Measurements from ENCODE around the gene CCDC80. TPM values are rescaled to one million over a fixed set of nuclear protein-coding genes. Genes with fewer than 3 reads are reported as not detected.
"Not testable (repeated sequence)": the region's sequence is repeated elsewhere in the genome, so short reads cannot be mapped to it uniquely, and the experiment has no call there.

Gene CCDC80
- total RNA-seq, 1 donor from 2014 or later: 67.8 TPM

DNA sequence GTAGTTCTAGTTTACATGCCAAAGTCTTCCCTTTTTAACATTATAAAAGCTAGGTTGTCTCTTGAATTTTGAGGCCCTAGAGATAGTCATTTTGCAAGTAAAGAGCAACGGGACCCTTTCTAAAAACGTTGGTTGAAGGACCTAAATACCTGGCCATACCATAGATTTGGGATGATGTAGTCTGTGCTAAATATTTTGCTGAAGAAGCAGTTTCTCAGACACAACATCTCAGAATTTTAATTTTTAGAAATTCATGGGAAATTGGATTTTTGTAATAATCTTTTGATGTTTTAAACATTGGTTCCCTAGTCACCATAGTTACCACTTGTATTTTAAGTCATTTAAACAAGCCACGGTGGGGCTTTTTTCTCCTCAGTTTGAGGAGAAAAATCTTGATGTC is 57.8 kb downstream of the CCDC80 start:
- DNase-seq (ENCODE audit: low spot score): no peak

DNA sequence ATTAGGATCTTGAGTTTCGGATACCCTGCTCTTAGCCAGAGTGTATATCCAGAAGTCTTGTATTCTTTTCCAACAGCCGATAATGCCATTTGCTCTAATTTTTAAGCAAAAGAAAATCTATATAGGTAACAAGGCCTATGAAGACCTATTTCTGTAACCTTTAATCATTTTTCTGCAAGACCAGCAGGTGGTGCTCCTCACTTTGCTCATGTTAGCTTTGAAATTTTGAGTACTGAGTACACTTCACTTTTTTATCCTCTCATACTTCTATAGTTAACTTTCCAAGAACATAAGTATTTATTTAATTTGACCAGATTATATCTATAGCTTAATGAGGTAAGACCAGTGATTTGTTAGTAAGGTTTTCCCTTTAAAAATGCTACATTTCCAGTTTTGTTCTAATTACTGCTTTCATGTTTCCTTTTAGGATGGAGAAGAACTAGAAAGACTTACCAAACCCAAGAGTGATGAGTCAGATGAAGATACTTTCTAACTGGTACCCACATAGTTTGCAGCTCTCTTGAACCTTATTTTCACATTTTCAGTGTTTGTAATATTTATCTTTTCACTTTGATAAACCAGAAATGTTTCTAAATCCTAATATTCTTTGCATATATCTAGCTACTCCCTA is 58.6 kb downstream of the CCDC80 start:
- DNase-seq (ENCODE audit: low spot score): no peak

DNA sequence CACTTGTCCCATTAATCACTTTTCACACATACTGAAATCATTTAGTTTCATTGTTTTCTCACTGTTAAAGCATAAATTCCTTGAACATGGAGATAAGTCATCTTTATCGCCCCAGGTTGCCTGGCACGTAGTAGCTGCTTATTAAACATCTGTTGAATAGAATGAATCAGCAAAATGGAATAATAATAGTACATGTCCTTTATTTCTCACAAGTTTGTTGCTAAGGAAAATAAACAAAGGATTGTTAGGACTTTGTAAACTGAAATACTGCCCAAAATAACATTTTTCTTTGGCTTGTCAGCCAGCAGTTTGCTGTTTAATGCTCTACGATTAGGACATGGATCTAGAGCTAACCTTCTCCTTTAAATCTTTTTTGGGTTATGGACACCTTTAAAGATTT is 61.2 kb downstream of the CCDC80 start:
- DNase-seq (ENCODE audit: low spot score): no peak

DNA sequence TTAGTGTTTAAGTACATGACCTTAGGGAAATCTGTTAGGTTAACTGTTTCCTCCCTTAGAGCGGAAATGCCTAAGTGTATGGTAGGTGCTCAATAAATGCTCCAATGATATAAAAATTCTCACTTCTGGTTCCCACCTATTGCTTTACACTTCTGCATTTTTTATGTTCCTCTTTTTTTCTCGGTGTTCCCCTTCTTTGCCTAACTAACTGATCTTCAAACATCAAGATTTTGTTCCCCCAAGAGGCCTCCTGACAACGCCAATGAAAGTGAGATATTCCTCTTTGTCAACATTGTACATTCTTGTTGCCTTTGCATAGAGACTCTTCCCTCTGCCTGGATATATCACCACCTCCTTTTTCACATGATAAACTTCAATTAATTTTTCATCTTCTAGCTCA is 61.7 kb downstream of the CCDC80 start:
- DNase-seq (ENCODE audit: low spot score): no peak

DNA sequence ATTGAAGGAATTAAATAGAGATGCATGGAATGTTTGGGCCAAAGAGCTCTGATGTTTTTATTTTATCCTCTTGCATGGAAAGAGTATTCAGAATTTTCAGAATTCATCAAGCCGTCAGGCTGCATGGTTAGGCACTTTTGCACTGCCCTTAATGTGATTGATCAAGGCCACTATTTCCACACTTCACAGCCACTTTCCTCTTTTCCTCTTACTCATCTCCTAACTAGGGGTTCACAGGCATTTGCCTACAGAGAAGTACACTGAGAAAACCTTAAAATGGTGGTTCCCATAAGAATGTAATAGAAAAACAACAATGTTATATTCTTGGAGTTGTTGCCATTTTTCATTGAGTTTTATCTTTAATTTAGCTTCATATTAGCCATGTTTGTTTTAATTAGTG is 68.2 kb downstream of the CCDC80 start:
- DNase-seq (ENCODE audit: low spot score): no peak

DNA sequence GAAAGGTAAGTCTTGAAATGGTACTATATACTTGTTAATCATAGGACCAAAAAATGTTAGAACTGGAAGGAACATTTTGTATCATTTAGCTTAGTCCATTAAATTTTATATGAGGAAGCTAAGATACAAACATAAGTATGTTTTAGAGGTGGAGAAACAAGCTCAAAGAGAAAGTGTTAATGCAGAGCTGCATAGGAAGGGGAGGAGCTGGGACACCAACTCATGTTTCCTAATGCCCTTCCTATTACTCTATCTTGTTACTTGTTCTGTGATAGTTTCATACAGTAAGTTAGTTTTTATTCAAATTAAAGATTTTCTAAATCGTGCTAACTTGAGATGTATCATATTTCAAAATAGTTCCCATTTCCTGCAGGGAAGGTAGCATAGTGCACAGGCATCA is 71.7 kb downstream of the CCDC80 start:
- no peak for DNase-seq (ENCODE audit: low spot score)

DNA sequence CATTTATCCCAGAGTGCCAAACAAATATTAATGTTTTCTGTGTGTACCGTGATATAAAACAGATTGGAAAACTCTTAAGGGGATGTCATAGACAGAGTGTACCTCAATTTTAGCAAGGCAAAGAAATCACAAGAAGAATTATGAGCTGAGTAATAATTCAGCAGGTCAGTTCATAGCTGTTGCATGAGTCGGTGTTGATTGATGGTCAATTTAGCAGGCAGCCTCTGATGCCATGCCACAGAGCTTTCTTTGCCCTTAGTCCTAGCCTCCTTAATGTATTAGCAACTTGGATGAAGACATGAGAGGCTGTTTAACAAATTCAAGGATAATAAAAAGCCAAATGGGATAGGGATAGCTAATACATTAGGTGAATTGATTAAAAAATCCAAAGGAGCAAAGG is 72.3 kb downstream of the CCDC80 start:
- DNase-seq (ENCODE audit: low spot score): no peak

DNA sequence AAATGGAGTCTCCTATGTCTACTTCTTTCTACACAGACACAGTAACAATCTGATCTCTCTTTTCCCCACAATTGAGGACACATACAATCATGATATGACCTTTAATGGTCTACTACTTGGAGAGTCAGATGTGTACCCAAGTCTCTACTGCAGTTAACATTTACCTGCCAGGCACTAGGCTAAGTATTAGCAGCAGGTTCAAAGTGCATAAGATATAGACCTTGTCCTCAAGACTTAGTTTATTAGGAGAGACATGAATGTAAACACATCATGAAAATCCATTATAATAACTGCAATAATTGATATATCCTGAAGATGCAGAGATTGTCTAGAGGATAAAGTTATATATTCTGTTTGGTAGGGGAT is 76.0 kb downstream of the CCDC80 start:
- no peak for DNase-seq (ENCODE audit: low spot score)

DNA sequence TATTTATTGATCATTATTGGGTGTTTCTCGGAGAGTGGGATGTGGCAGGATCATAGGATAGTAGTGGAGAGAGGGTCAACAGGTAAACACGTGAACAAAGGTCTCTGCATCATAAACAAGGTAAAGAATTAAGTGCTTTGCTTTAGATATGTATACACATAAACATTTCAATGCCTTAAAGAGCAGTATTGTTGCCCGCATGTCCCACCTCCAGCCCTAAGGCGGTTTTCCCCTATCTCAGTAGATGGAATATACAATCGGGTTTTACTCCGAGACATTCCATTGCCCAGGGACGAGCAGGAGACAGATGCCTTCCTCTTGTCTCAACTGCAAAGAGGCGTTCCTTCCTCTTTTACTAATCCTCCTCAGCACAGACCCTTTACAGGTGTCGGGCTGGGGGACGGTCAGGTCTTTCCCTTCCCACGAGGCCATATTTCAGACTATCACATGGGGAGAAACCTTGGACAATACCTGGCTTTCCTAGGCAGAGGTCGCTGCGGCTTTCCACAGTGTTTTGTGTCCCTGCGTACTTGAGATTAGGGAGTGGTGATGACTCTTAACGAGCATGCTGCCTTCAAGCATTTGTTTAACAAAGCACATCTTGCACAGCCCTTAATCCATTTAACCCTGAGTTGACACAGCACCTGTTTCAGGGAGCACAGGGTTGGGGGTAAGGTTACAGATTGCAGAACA is 76.5 kb downstream of the CCDC80 start:
- not testable (repeated sequence) for DNase-seq (ENCODE audit: low spot score)

DNA sequence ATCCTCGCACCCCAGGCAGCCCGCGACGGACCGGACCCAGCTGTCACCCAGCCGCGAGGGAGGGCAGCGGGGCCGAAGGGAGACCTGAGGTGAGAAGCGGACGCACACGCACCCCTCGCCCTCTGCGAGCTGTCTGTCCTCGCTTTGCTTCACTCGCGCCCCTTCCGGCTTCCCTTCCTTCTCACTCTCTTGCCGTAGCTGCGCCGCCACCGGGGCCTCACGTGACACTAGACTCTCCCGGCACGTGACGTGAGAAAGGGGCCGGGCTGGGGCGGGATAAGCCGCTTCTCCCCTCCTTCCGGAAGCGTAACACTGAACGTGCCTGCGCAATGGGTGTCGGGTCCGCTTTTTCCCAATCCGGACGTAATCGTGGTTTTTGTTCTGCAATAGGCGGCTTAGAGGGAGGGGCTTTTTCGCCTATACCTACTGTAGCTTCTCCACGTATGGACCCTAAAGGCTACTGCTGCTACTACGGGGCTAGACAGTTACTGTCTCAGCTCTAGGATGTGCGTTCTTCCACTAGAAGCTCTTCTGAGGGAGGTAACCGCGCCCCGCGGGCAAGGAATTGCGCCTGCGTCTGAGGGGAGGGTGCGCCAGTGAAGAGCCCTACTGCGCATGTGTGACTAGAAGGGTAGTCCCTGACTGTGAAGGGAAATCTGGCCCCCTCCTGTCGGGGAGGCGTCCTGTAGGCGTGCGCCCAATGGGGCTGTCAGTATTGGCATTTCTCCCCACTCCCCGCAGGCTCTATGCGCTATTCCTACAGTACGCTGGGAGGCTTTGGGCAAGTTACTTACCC is 79.0 kb downstream of the CCDC80 start, which contains the start of the genes ATG3 and SLC35A5:
ATG3 (minus strand) TSS at position 229 of the 796 bp plus-strand sequence. CDS start 434 bp downstream, outside the sequence.
SLC35A5 (plus strand) TSS at position 312 of the 796 bp plus-strand sequence. CDS start 1,359 bp downstream, outside the sequence.
- DNase-seq (ENCODE audit: low spot score): peak; percentile 99

DNA sequence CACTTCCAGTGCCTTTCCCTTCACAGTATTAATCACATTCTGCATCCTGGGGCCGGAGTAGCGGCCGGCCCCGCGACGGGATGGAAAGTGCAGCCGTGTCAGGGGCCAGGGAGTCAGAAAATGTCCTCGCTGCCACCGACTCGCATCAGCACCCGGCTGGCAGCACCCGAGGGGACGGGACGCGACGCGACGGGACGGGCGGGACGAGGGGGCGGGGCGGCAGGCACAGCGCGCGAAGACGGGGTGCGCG is 79.5 kb downstream of the CCDC80 start:
- DNase-seq (ENCODE audit: low spot score): no peak

DNA sequence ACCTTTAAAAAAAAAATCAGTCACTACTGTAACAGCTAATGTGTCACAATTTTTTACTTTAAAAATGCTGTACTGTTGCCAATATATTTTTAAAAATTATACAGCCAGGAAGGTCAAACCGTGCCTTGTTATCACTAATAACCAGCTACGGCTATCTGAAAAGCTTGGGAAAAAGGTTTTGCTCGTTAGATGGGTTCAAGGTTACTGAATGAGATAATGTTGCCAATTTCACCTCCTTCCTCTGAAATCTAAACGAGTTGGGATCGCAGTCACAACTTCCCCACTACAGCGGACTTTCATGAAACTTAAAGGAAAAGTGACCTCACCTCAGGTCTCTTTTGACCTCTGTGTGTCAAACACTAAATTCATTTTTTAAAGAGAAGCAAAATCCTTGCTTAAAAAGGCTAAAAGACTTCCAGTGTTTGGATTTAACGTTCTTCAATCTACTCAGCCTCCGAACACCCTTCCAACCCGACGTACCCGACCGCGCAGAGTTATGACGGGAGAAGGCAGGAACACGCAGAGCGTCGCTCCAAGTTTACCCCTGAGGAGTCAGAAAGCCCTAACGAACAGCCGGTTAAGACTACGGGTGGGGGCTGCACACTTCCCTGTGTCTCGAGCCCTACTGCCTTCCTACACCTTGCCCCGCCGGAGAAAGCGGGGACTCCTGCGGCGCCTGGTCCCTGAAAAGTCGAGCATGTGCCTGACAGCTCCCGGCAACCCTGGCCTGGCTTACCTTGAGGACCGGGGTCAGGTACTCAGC is 80.0 kb downstream of the CCDC80 start:
- peak; percentile 50 for DNase-seq (ENCODE audit: low spot score)

DNA sequence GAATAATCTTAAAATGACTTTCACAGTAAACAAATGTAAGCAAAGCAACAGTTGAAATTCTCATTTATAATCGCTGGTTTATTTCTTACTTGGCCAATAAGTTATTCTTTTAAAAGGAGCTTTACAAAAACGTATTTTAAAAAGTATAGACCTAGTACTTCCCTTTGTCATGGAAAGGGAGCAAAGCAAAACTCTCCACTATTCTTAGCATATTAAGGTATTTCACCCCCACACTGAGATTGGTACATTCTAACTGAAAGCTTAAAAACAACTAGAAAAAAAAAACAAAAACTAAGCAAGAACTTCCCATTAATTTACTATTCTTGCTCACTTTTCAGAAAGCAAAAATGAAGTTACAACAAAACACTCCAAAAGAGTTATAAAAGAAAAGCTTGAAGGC is 80.6 kb downstream of the CCDC80 start:
- no peak for DNase-seq (ENCODE audit: low spot score)

DNA sequence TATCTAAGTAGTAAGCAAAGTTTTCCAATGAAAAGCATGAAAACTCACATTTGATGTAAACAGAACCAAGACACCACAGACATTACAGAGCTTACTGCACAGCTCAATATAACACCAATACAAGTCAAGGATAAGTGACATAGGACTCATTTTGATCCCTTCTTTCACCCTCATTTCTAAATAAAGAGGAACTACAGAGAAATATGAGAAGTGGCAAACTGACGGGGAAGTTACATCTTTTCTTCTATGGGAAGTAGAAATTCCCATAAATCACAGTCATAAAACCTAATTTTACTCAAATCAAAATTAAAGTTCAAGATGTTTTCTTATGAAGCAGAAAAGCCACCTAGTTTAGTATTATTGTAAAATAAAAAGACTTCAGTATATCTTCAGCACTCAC is 83.0 kb downstream of the CCDC80 start:
- no peak for DNase-seq (ENCODE audit: low spot score)

DNA sequence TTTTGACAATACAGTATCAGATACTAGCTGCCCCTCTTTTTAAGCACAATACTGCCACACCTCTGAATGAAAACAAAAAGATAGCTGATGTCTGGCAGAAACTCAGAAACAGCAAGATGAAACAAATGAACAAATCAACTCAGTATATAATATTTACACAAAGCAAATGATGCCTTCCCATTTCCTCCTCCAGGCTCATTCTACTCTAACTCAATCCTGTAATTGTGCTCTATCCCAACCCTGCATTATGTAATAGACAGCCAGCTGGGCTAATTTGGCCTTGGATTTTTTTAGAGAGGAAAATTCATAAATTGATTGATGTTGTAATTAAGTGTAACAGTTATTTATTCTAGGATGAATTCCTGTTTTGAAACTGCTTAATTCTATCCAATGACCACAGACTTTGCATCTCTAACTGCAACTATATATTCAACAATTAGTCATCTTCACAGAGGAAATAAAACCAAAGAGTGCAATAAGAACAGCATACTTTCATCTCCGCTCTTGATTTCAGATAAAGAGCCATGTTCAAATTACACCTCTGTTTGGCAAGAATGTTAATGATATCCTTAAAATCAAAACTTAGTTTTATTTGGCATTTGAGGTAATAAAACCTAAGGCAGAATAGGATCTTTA is 85.3 kb downstream of the CCDC80 start:
- DNase-seq (ENCODE audit: low spot score): no peak

DNA sequence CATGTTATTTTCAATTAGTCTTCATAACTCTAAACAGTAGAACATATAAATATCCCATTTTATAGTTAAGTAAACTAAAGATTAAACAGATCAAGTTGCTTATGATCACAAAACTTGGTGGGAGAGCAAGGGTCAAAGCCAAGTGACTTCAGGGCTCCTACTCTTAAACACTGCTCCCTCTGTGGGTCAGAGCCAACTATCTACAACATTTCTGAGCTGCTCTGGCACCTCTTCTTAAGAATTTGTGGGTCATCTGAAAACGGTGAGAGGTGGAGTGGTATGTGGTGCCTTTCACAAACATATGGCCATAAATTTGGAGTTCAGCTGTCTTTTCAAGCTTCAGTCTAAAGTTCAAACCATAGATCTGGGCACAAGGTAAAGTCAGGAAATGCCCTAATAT is 90.1 kb downstream of the CCDC80 start:
- no peak for DNase-seq (ENCODE audit: low spot score)

Other genes starting within 250 kb of the CCDC80 start
- 0.81 TPM for gene BTLA, start 141.7 kb downstream of the CCDC80 start, total RNA-seq
- gene ATG3, start 79.2 kb downstream of the CCDC80 start, total RNA-seq: 43.2 TPM
- 37.5 TPM for gene SLC35A5, start 79.1 kb downstream of the CCDC80 start, total RNA-seq
- gene CD200R1L, start 205.7 kb upstream of the CCDC80 start, total RNA-seq: not detected

All from mucosa of gallbladder (tissue), 1 donor.